Measurements from ENCODE around the gene NAXE. TPM values are rescaled to one million over a fixed set of nuclear protein-coding genes. Genes with fewer than 3 reads are reported as not detected.

The NAXE gene
- total RNA-seq, 1 experiment from 2014 or later: 90.3 TPM

- Histone ChIP-seq H3K9me2 (ENCODE audit: insufficient read depth) (no peaks in the 10 kb centered on the region), H3F3A (ENCODE audit: insufficient read depth, low read depth) (peaks cover 53% of the 10 kb centered on the region; the same call in 1 of the 2 replicates), H3K27ac (no peak overlapping the region), H4K20me1 (ENCODE audit: insufficient read depth) (no peaks in the 10 kb centered on the region), H3K4me1 (replicated peaks; ENCODE audit: insufficient read depth) (peaks cover 8% of the 10 kb centered on the region), H2AFZ (no peak overlapping the region), H3K4me2 (peak overlapping the region; percentile 78), H3K36me3 (ENCODE audit: low read depth) (peaks cover 18% of the 10 kb centered on the region), H3K9me3 (ENCODE audit: insufficient read depth, low read depth) (no peaks in the 10 kb centered on the region), H3K79me2 (ENCODE audit: low read depth) (peaks cover 11% of the 10 kb centered on the region), H3K4me3 (peak overlapping the region; percentile 76; the same call in 1 of the 2 replicates), H3K27me3 (ENCODE audit: insufficient read depth, low read depth) (no peaks in the 10 kb centered on the region)
- no peak for TF ChIP-seq CTCF (conservative IDR thresholded peaks at IDR 0.05)
- TF ChIP-seq EZH2 (IDR thresholded peaks at IDR 0.05; ENCODE audit: low read depth): no peak
- intact Hi-C loops (cut with micrococcal nuclease; ENCODE audit: unreplicated experiment): no loop called here
- BruUV-seq (replicated peaks): TSS peak; percentile 41
- CTCF ChIA-PET: interaction anchor here (0.5 to 0.7 kb wide), 2 partner anchors 15 to 136 kb away, joined by 3 to 5 read pairs; no protein-coding TSS in a partner anchor
- DNase-seq: no peak
- POLR2A ChIA-PET (ENCODE audit: unreplicated experiment): no interaction called here
These were observed 1.5 kb downstream of the NAXE start for GRCh38 chr1:156592910-156593660.

GRCh38 chr1:156593661-156593989 is 2.0 kb downstream of the NAXE start:
- Histone ChIP-seq H4K20me1 (ENCODE audit: insufficient read depth) (no peaks in the 10 kb centered on the region), H3K4me3 (no peak overlapping the region), H3F3A (ENCODE audit: insufficient read depth, low read depth) (peaks cover 53% of the 10 kb centered on the region; the same call in 1 of the 2 replicates), H2AFZ (no peak overlapping the region), H3K27ac (no peak overlapping the region), H3K4me1 (replicated peaks; ENCODE audit: insufficient read depth) (peaks cover 8% of the 10 kb centered on the region), H3K27me3 (ENCODE audit: insufficient read depth, low read depth) (no peaks in the 10 kb centered on the region), H3K9me2 (ENCODE audit: insufficient read depth) (no peaks in the 10 kb centered on the region), H3K79me2 (ENCODE audit: low read depth) (peaks cover 12% of the 10 kb centered on the region), H3K9me3 (ENCODE audit: insufficient read depth, low read depth) (no peaks in the 10 kb centered on the region), H3K36me3 (ENCODE audit: low read depth) (peaks cover 19% of the 10 kb centered on the region), H3K4me2 (no peak overlapping the region)
- CTCF ChIA-PET: interaction anchor here (0.5 kb wide), 1 partner anchor 136 kb away, joined by 5 read pairs; no protein-coding TSS in a partner anchor
- POLR2A ChIA-PET (ENCODE audit: unreplicated experiment): no interaction called here
- intact Hi-C loops (cut with micrococcal nuclease; ENCODE audit: unreplicated experiment): no loop called here
- no peak for DNase-seq
- BruUV-seq (replicated peaks): no TSS peak
- no peak for TF ChIP-seq EZH2 (IDR thresholded peaks at IDR 0.05; ENCODE audit: low read depth)
- TF ChIP-seq CTCF (conservative IDR thresholded peaks at IDR 0.05): no peak

- no TSS peak for BruUV-seq (replicated peaks)
- H3K4me1 ChIP-seq (replicated peaks; ENCODE audit: insufficient read depth): peaks cover 8% of the 10 kb centered on the region
- H2AFZ ChIP-seq: no peak overlapping the region
- peaks cover 18% of the 10 kb centered on the region for H3K79me2 ChIP-seq (ENCODE audit: low read depth)
- peaks cover 19% of the 10 kb centered on the region for H3K36me3 ChIP-seq (ENCODE audit: low read depth)
- H4K20me1 ChIP-seq (ENCODE audit: insufficient read depth): no peaks in the 10 kb centered on the region
- intact Hi-C loops (cut with micrococcal nuclease; ENCODE audit: unreplicated experiment): no loop called here
- no peaks in the 10 kb centered on the region for H3K9me3 ChIP-seq (ENCODE audit: insufficient read depth, low read depth)
- peaks cover 53% of the 10 kb centered on the region; the same call in 1 of the 2 replicates for H3F3A ChIP-seq (ENCODE audit: insufficient read depth, low read depth)
- no peak overlapping the region for H3K4me2 ChIP-seq
- H3K27ac ChIP-seq: no peak overlapping the region
- H3K27me3 ChIP-seq (ENCODE audit: insufficient read depth, low read depth): no peaks in the 10 kb centered on the region
- POLR2A ChIA-PET (ENCODE audit: unreplicated experiment): interaction anchor here (0.6 kb wide), 1 partner anchor 93 kb away, joined by 4 read pairs; no protein-coding TSS in a partner anchor
- TF ChIP-seq CTCF (conservative IDR thresholded peaks at IDR 0.05) (no peak), EZH2 (IDR thresholded peaks at IDR 0.05; ENCODE audit: low read depth) (no peak)
- no peak for DNase-seq
- H3K4me3 ChIP-seq: no peak overlapping the region
- CTCF ChIA-PET: no interaction called here
- no peaks in the 10 kb centered on the region for H3K9me2 ChIP-seq (ENCODE audit: insufficient read depth)
These were observed 2.6 kb downstream of the NAXE start for GRCh38 chr1:156594190-156594589.
